ENCODE data around the gene UTS2.
A peak's percentile ranks its signal among the peaks of the same experiment; 100 is the strongest.

The UTS2 gene

DNA sequence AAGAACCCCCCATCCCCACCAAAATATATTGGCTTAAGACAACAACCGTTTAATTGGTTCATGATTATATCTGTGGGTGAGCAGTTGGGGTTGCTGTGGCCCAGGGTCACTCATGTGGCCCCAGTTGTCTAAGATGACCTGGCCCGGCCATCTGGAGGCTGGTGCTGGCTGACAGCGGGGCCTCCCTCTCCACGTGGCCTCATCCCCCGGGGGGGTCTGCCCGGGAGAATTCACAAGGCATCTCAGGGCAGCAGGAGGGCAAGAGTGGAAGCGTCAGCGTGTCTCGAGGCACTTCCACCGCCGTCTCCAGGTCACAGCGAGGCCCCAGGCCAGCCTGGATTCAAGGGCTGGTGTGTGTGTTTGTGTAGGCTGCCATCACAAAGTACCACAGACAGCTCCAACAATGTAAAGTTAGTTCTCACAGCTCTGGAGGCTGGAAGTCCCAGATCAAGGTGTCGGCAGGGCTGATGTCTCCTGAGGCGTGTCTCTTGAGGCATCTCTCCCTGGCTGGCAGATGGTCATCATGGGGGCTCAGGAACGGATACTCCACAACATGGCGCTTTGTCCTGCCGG, 11.0 kb upstream of the UTS2 start:
- no peak for DNase-seq (ENCODE audit: low read depth in 2 of 2)

DNA sequence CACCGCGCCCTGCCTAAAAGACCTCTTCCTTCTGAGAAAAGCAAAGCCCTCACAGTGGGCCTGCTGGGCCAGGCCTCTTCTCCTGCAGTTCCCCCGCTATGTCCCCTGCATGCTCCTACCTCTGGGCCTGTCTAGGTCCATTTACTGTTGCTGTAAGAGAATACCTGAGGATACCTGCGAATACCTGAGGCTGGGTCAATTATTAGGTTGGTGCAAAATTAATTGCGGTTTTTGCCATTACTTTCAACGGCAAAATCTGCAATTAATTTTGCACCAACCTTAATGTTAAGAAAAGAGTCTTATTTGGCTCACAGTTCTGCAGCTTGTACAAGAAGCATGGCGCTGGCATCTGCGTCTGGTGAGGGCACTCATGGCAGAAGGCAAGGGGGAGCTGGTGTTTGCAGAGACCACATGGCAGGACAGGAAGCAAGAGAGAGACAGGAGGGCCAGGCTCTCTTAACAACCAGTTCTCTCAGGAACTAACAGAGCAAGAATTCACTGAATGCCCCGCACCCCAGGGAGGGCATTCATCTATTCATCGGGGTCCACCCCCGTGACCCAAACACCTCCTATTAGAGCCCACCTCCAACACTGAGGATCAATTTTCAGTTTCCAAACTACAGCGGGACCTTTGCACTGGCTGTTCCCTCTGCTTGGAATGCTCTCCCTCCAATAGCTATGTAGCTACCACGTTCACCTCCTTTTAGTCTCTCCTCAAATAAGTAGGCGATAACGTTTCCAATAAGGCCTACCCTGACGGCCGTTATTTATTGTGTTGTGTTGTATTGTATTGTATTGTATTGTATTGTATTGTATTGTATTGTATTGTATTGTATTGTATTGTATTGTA, 9.6 kb upstream of the UTS2 start:
- no peak for DNase-seq (ENCODE audit: low read depth in 2 of 2)

DNA sequence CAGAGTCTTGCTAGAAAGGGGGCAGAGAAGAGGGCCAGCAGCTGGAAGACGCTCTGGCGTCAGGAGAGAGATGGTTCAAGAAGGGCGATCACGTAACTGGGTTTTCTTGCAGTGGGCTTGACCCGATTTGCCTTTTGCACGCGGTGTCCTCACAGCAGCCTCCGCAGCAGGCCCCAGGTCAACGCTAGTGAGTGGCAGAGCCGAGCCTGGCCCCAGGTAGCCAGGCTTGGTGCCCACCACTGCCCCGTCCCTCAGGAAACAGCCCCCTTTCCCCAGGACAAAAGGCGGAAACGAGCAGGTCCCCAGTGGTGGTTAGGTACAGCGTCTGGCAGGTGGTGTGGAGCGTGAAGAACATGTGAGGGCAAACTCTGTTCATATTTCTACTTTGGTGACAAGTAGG, 8.6 kb upstream of the UTS2 start:
- no peak for DNase-seq (ENCODE audit: low read depth in 2 of 2)

DNA sequence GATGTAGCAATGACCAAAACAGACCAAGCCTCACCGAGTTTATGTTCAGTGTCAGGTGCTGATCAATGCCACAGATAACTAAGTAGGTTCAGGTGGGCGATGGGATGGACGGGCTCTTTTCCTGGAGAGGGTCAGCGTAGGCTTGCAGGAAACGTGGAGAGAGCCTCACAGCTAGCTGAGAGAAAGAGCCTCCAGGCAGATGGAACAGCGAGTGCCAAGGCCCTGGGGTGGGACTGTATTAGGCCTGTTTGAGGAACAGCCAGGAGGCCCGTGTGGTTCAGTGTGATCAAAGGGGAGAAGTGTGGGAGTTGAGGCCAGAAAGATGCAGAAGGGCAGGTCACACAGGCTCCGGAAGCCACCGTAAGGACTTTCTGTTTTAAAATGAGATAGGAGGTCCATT, 7.3 kb upstream of the UTS2 start:
- DNase-seq (ENCODE audit: low read depth in 2 of 2): no peak

DNA sequence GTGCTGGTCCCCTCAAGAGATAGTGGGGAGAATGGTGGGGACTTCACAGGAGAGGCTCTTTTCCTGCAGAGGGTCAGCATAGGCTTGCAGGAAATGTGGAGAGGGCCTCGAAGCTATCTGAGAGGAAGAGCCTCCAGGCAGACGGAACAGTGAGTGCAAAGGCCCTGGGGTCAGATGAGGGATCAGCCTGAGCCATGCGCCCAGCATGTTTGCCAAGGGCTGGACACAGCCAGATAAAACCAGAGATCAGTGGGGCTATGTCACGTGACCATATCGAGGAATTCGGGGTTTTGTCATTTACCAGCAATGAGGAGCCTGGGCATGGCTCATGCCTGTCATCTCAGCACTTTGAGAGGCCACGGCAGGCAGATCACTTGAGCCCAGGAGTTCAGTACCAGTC, 6.5 kb upstream of the UTS2 start:
- DNase-seq (ENCODE audit: low read depth in 2 of 2): no peak

DNA sequence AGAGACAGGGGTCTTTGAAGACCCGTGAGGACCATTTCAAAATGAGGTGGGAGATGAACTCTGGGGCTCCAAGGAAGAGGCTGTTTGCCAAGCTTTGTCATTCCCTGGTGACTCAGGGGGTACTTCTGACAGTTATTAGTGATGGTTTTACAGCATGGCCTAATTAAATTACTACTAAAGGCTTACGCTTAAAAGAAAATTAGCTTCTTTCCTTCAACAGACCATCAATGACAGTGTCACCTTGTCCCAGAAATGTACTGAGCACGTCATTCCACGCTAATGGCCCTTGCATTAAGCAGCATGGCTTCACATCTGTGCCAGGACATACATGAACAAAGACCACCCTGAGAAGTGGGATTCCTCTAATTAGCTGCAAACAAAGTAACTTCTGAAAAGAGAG, 5.1 kb upstream of the UTS2 start:
- DNase-seq (ENCODE audit: low read depth in 2 of 2): no peak

DNA sequence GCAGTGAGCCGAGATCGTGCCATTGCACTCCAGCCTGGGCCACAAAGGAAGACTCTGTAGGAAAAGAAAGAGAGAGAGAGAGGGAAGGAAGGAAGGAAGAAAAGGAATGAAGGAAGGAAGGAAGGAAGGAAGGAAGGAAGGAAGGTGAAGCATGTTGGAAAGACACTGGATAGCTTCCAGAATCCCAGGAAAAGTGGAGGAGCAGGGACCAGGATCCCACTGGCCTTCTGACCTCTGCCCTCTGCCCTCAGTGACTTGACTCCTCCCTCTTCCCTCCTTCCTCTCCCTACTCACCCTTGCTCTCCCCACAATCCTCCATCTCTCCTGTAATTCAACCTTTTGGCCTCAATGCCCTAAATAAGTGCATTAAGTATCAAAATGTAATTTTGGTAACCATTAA, 4.1 kb upstream of the UTS2 start:
- DNase-seq (ENCODE audit: low read depth in 2 of 2): no peak

DNA sequence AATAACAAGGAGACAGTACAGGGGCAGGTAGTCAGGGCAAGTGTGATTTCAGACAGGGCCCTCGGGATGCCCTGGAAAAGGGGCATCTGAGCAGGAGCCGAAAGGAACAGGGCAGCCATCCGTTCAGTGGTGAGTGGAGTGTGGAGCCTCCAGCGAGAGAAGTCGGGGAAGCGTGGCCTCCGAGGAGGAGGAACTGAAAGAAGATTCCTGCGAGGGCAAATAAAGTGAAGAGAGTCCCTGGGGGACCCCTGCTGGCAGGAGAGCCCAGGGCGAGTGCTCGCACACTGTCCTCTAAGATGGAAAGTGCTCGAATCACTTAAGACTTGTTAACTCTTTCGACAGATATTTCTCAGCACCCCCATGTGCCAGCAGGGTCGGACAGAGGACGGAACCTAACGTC, 3.5 kb upstream of the UTS2 start:
- DNase-seq (ENCODE audit: low read depth in 2 of 2): no peak

DNA sequence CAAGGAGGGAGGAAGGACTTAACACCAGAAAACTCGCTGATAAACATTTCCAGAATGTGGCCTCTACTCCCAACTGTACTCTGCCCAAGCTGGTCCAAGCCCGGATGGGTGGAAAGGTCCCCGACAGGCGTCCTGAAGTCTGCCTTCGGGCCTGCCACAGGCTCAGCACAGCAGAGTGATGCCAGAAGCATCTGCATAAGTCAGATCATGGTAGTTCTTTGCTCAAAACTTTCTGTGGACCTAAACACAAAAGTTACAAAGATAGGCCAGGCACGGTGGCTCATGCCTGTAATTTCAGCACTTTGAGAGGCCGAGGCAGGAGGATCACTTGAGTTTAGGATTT, 790 bp upstream of the UTS2 start:
- no peak for DNase-seq (ENCODE audit: low read depth in 2 of 2)

DNA sequence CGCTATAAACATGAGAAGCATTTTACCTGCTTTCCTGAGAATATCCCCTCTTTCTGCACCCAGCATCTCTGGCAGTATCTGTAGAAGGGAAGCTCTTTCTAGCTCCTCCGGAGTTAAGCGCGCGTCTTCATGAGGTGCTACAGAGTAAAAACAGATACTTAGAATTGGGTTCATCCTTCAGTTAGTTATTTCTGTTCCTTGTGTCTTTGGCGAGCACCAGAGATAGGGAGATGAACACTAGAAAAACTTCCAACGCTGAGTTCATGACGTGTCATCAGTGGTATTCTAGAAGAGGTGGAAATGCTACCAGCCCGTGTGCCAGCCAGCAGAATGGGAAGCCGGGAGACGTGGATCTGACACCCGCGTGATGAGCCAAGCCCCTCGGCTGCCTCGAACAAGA, 2.1 kb downstream of the UTS2 start:
- DNase-seq (ENCODE audit: low read depth in 2 of 2): no peak

DNA sequence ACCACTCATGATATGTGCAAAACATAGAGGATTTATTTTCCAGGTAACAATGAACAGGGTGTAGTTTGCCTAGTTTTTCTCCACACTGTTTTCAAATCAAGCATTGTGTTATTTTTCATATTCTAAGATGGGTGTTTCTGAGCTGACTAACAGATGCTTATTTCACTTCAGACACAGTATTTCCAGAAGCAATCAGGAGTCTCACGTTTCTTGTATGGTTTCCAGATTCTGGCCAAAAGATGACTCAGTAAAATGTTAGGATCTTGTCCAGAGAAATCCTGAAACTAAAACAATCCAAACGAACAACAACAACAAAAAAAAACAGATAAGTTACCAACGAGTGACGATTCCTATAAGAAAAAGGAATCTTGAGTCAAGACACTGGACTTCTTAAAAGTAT, 5.3 kb downstream of the UTS2 start:
- no peak for DNase-seq (ENCODE audit: low read depth in 2 of 2)

DNA sequence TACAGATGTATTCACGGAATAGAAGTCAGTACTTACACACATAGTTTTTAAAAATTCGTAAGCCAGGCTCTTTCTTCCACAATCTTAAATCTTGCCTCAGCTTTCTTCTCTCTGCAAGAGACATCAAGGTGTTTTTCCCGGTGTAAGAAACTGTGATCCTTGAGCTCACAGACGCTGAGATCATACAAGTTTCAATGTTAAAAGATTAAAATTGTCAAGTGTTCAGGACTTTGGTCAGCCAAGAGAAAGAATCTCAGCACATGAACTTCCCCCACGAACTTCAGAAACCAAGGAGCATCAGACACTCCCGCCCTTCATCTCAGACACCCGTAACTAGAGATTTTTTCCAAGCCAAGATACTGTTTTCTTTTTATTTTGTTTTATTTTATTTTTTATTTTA, 6.2 kb downstream of the UTS2 start:
- no peak for DNase-seq (ENCODE audit: low read depth in 2 of 2)

DNA sequence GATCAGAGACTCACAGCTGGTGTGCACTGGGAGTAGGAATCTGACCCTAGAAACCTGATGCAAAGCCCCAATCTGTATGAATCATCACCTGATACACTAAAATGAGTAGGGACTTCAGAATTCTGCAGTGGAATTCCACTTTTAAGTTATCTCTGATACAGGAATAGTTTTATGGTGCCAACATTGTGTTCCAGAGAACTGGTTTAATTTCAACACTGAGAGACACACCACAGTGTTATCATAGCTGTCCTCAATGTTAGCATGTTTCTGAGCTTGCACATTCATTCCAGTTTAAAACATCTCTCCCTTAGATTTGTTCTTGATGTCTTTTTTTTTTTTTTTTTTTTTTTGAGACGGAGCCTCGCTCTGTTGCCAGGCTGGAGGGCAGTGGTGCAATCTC, 7.1 kb downstream of the UTS2 start:
- DNase-seq (ENCODE audit: low read depth in 2 of 2): no peak

DNA sequence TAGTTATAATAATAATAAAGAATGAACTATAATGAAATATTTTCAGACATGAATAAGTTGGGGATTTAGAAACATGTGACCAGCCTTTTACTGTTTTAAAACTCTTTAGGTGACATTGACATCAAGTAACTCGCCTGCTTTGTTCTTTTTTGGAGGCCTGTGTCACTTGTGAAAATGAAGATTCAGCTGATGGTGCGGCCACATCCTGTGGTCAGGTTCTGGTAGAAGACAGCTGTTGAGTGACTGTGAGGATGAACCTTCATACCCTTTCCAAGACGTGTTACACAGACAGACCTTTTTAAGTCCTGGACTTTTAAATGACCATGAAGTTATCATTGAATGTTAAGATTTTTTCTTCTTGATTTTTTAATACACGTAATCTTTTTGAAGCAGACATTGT, 10.3 kb downstream of the UTS2 start:
- peak in 1 of 2 donors; percentile 9 for DNase-seq (ENCODE audit: low read depth in 2 of 2)

DNA sequence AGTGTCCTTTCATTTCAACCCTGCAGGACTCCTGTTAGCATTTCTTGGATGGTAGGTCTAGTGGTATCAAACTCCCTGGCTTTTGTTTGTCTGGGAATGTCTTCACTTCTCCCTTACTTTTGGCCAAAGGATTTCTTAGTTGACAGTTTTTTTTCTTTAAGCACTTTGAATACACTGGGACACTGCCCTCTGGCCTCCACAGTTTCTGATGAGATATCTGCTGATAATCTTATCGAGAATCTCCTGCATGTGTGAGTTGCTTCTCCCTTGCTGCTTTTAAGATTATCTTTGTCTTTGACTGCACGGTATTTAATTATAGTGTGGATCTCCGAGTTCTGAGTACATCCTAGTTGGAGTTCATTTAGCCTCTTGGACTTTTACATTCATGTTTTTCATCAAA, 13.3 kb downstream of the UTS2 start:
- no peak for DNase-seq (ENCODE audit: low read depth in 2 of 2)

DNA sequence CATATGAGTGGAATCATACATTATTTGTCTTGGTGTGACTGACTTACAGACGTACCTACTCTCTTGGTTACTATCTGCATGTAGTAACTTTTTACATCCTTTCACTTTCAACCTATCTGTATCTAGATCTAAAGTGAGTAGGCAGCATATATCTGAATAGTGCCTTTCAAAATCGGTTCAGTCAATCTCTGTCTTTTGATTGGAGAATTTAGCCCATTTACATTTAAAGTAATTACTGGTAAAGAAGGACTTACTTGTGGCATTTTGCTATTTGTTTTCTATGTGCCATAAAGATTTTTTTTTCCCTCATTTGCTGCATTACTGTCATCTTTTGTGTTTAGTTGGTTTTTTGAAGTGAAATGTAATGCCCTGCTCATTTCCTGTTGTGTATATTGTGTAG, 14.2 kb downstream of the UTS2 start:
- no peak for DNase-seq (ENCODE audit: low read depth in 2 of 2)

DNA sequence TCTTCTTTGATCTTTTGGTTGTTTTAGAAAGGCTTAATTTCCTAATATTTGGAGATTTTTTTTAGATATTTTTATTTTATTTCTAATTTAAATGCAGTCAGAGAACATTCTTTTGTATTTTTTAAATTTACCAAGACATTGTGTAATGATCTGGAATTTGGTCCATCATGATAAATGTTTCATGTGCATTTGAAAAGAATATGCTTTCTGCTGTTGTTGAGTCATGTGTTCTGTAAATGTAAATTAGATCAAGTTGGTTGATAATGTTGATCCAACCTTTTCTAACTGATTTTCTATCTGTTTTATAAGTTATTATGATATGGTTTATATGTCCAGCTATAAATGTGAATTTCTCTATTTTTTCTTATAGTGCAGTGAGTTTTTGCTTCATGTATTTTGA, 19.8 kb downstream of the UTS2 start:
- no peak for DNase-seq (ENCODE audit: low read depth in 2 of 2)

DNA sequence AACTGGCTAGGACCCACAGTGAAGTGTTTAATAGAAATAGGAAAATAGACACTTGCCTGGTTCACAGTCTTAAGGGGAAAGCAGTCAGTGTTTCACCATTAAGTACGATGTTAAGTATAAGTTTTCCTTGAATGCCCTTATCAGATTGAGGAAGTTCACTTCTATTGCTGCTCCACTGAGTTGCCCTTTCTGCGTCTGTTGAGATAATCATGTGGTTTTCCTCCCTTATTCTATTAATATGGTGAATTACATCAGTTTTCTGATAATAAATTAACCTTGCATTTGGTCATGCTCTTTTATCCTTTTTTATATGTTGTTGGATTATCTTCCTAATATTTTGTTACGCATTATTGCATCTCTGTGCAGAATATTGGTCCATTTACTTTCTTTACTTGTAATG, 21.4 kb downstream of the UTS2 start:
- no peak for DNase-seq (ENCODE audit: low read depth in 2 of 2)

DNA sequence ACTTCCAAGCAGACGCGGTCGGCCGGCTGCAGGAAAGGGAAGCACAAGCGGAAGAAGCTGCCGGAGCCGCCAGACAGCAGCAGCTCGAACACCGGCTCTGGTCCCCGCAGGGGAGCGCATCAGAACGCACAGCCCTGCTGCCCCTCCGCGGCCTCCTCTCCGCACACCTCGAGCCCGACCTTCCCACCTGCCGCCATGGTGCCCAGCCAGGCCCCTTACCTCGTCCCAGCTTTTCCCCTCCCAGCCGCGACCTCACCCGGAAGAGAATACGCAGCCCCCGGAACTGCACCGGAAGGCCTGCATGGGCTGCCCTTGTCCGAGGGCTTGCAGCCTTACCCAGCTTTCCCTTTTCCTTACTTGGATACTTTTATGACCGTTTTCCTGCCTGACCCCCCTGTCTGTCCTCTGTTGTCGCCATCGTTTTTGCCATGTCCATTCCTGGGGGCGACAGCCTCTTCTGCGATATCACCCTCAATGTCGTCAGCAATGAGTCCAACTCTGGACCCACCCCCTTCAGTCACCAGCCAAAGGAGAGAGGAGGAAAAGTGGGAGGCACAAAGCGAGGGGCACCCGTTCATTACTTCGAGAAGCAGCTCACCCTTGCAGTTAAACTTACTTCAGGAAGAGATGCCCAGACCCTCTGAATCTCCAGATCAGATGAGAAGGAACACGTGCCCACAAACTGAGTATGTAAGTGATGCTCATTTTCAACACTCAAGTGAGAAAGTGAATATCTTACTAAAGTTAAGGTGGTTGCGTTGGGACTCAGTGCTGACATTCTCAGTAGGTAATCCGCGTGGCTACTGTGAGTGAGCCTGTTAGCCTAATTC, 25.5 kb downstream of the UTS2 start:
- peak; percentile 7 to 15 for DNase-seq (ENCODE audit: low read depth in 2 of 2)

DNA sequence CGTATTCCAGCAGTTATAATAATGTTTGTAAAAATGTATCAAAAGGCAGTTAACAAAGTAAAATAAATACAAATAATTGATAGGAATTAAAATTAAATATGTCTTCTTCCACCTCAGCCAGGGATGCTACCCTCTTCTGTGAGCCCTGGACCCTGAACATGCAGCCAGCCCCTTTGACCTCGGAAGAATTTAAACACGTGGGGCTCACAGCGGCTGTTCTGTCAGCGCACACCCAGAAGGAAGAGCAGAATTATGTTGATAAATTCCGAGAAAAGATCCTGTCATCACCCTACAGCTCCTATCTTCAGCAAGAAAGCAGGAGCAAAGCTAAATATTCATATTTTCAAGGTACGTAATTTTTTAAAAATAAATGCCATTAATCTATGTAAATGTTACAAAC, 26.5 kb downstream of the UTS2 start:
- DNase-seq (ENCODE audit: low read depth in 2 of 2): no peak

DNA sequence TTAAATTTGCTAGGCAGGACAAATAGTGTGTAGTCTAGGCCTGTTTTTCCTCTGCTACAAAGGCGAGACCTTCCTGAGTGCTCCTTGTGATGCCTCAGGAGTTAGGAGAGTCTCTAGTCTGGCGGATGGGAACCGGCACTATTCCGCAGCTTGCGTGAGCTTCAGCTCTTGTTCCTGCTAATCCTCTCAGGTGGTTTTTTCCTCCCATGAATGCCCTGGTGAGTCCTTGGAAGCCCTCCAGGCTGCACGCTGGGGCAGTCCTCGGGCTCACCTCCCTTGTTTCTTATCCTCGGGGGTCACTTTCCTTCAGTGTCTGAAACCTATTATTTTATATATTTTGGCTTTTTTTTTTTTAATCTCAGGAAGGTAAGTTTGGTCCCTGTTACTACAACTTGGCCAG, 28.2 kb downstream of the UTS2 start:
- no peak for DNase-seq (ENCODE audit: low read depth in 2 of 2)

DNA sequence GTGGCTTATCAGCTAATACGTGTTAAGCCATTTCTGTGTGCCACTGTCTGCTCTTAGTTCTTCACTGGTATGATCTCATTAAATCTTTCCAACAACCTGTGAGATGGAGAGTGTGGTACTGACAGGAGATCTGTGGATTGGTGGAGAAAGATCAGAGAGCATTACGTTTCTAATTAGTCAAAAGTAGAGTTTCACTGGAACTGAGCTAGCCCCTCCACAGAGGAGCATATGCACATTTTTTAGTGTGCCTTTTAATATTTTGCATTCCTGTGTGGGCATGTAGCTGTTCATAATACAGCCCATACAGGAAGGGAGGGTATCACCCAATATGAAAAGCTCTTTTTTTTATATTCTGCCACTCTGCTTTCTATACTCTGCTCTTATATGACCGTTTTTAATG, 31.6 kb downstream of the UTS2 start:
- no peak for DNase-seq (ENCODE audit: low read depth in 2 of 2)
